ENCODE data around the gene KLHL41.

Gene KLHL41

DNA sequence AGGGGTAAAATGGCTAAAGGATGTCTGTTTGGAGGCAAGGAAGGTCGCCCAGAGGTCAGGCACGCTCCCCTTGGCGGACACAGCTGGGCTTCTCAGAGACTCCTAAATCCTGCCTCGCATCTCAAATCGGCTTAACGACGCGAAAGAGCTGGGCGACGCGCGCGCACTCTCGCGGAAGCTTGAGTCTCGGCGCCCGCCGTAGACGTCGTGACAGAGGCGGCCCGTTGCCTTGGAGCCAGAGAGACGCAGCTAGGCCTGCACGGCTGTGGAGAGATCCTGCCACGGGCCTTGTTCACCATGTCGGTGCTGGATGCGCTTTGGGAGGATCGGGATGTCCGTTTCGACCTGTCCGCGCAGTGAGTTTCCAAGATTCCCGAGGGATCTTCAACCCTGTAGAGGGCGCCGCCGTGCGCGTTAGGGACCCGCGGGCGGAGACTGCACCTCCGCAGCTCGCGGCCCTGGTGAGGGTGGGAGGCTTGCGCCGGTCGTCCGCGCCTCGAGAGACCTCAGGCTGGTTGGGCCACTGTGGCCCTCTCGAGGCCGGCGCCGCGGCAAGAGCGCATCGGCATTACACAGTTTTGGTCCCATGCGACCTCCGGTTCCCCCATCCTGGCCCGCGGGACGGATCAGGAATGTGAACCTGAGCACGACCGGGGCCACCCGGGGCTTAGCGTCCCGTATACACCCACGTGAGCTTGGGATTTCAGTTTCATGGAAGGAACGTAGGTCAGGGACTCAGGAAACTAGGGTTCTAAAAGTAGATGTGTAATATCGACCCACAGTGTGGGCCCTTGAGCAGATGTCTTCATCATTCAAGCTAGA, 30.0 kb upstream of the KLHL41 start, which contains the start of gene BBS5 (continued):
- TF ChIP-seq PBX3 (CRISPR knock-in tag; IDR thresholded peaks at IDR 0.05) (no peak; the same call in 1 of the 2 replicates), GFI1B (tag by site-specific recombination; IDR thresholded peaks at IDR 0.05) (no peak), ZNF776 (tag by site-specific recombination; IDR thresholded peaks at IDR 0.05; ENCODE audit: borderline replicate concordance) (no peak), ZNF16 (tag by site-specific recombination; IDR thresholded peaks at IDR 0.05; ENCODE audit: low read depth) (no peak), YY2 (tag by site-specific recombination; IDR thresholded peaks at IDR 0.05) (no peak), ZNF548 (tag by site-specific recombination; IDR thresholded peaks at IDR 0.05) (no peak), ZFP3 (tag by site-specific recombination; IDR thresholded peaks at IDR 0.05; ENCODE audit: low read depth) (no peak), HOXD13 (CRISPR knock-in tag; IDR thresholded peaks at IDR 0.05; ENCODE audit: borderline replicate concordance) (no peak), ZNF169 (tag by site-specific recombination; IDR thresholded peaks at IDR 0.05) (no peak), KLF7 (tag by site-specific recombination; IDR thresholded peaks at IDR 0.05; ENCODE audit: borderline replicate concordance) (no peak), ZNF747 (tag by site-specific recombination; IDR thresholded peaks at IDR 0.05) (no peak), ZNF324 (tag by site-specific recombination; IDR thresholded peaks at IDR 0.05) (no peak), ZNF341 (tag by site-specific recombination; IDR thresholded peaks at IDR 0.05; ENCODE audit: low read depth) (no peak), ZNF785 (tag by site-specific recombination; IDR thresholded peaks at IDR 0.05) (no peak), ZBTB17 (tag by site-specific recombination; IDR thresholded peaks at IDR 0.05) (peak; percentile 79), ZFHX2 (tag by site-specific recombination; conservative IDR thresholded peaks at IDR 0.05) (peak; percentile 77), ZNF335 (tag by site-specific recombination; conservative IDR thresholded peaks at IDR 0.05) (peak; percentile 75), ZNF560 (tag by site-specific recombination; IDR thresholded peaks at IDR 0.05; ENCODE audit: borderline replicate concordance) (no peak), AEBP2 (tag by site-specific recombination; IDR thresholded peaks at IDR 0.05; ENCODE audit: borderline replicate concordance) (no peak), ZNF248 (tag by site-specific recombination; IDR thresholded peaks at IDR 0.05) (no peak), ZBTB6 (tag by site-specific recombination; IDR thresholded peaks at IDR 0.05) (no peak)
- TF ChIP-seq, protein P1, sequence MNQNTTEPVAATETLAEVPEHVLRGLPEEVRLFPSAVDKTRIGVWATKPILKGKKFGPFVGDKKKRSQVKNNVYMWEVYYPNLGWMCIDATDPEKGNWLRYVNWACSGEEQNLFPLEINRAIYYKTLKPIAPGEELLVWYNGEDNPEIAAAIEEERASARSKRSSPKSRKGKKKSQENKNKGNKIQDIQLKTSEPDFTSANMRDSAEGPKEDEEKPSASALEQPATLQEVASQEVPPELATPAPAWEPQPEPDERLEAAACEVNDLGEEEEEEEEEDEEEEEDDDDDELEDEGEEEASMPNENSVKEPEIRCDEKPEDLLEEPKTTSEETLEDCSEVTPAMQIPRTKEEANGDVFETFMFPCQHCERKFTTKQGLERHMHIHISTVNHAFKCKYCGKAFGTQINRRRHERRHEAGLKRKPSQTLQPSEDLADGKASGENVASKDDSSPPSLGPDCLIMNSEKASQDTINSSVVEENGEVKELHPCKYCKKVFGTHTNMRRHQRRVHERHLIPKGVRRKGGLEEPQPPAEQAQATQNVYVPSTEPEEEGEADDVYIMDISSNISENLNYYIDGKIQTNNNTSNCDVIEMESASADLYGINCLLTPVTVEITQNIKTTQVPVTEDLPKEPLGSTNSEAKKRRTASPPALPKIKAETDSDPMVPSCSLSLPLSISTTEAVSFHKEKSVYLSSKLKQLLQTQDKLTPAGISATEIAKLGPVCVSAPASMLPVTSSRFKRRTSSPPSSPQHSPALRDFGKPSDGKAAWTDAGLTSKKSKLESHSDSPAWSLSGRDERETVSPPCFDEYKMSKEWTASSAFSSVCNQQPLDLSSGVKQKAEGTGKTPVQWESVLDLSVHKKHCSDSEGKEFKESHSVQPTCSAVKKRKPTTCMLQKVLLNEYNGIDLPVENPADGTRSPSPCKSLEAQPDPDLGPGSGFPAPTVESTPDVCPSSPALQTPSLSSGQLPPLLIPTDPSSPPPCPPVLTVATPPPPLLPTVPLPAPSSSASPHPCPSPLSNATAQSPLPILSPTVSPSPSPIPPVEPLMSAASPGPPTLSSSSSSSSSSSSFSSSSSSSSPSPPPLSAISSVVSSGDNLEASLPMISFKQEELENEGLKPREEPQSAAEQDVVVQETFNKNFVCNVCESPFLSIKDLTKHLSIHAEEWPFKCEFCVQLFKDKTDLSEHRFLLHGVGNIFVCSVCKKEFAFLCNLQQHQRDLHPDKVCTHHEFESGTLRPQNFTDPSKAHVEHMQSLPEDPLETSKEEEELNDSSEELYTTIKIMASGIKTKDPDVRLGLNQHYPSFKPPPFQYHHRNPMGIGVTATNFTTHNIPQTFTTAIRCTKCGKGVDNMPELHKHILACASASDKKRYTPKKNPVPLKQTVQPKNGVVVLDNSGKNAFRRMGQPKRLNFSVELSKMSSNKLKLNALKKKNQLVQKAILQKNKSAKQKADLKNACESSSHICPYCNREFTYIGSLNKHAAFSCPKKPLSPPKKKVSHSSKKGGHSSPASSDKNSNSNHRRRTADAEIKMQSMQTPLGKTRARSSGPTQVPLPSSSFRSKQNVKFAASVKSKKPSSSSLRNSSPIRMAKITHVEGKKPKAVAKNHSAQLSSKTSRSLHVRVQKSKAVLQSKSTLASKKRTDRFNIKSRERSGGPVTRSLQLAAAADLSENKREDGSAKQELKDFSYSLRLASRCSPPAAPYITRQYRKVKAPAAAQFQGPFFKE (tag by site-specific recombination; IDR thresholded peaks at IDR 0.05; ENCODE audit: borderline replicate concordance) = no peak
- TF ChIP-seq, protein P2, sequence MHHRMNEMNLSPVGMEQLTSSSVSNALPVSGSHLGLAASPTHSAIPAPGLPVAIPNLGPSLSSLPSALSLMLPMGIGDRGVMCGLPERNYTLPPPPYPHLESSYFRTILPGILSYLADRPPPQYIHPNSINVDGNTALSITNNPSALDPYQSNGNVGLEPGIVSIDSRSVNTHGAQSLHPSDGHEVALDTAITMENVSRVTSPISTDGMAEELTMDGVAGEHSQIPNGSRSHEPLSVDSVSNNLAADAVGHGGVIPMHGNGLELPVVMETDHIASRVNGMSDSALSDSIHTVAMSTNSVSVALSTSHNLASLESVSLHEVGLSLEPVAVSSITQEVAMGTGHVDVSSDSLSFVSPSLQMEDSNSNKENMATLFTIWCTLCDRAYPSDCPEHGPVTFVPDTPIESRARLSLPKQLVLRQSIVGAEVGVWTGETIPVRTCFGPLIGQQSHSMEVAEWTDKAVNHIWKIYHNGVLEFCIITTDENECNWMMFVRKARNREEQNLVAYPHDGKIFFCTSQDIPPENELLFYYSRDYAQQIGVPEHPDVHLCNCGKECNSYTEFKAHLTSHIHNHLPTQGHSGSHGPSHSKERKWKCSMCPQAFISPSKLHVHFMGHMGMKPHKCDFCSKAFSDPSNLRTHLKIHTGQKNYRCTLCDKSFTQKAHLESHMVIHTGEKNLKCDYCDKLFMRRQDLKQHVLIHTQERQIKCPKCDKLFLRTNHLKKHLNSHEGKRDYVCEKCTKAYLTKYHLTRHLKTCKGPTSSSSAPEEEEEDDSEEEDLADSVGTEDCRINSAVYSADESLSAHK (tag by site-specific recombination; IDR thresholded peaks at IDR 0.05) = peak; percentile 90
- TF ChIP-seq, protein P3, sequence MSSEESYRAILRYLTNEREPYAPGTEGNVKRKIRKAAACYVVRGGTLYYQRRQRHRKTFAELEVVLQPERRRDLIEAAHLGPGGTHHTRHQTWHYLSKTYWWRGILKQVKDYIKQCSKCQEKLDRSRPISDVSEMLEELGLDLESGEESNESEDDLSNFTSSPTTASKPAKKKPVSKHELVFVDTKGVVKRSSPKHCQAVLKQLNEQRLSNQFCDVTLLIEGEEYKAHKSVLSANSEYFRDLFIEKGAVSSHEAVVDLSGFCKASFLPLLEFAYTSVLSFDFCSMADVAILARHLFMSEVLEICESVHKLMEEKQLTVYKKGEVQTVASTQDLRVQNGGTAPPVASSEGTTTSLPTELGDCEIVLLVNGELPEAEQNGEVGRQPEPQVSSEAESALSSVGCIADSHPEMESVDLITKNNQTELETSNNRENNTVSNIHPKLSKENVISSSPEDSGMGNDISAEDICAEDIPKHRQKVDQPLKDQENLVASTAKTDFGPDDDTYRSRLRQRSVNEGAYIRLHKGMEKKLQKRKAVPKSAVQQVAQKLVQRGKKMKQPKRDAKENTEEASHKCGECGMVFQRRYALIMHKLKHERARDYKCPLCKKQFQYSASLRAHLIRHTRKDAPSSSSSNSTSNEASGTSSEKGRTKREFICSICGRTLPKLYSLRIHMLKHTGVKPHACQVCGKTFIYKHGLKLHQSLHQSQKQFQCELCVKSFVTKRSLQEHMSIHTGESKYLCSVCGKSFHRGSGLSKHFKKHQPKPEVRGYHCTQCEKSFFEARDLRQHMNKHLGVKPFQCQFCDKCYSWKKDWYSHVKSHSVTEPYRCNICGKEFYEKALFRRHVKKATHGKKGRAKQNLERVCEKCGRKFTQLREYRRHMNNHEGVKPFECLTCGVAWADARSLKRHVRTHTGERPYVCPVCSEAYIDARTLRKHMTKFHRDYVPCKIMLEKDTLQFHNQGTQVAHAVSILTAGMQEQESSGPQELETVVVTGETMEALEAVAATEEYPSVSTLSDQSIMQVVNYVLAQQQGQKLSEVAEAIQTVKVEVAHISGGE (tag by site-specific recombination; conservative IDR thresholded peaks at IDR 0.05; ENCODE audit: low read depth) = no peak
